ENCODE data around the gene GGA1.
"Not testable (repeated sequence)": the region's sequence is repeated elsewhere in the genome, so short reads cannot be mapped to it uniquely, and the experiment has no call there.

Gene GGA1

GRCh38 chr22:37647317-37647716 lies 38.7 kb downstream of the GGA1 start:
- DNase-seq (ENCODE audit: insufficient read length, low spot score), result no peak
- TF ChIP-seq CTCF (IDR thresholded peaks at IDR 0.05; ENCODE audit: insufficient read depth, missing control alignments), result no peak
- FAIRE-seq, result no peak

- no peak for TF ChIP-seq CTCF (IDR thresholded peaks at IDR 0.05; ENCODE audit: insufficient read depth, missing control alignments)
- DNase-seq (ENCODE audit: insufficient read length, low spot score) (no peak), FAIRE-seq (no peak)
Observed at GRCh38 chr22:37647928-37648327, 39.3 kb downstream of the GGA1 start.

GRCh38 chr22:37650463-37651136 lies 42.0 kb downstream of the GGA1 start:
- no peak for TF ChIP-seq CTCF (IDR thresholded peaks at IDR 0.05; ENCODE audit: insufficient read depth, missing control alignments)
- FAIRE-seq (no peak), DNase-seq (ENCODE audit: insufficient read length, low spot score) (no peak)

GRCh38 chr22:37654563-37655251 lies 46.1 kb downstream of the GGA1 start:
- no peak for TF ChIP-seq CTCF (IDR thresholded peaks at IDR 0.05; ENCODE audit: insufficient read depth, missing control alignments)
- FAIRE-seq (no peak), DNase-seq (ENCODE audit: insufficient read length, low spot score) (no peak)

- DNase-seq (ENCODE audit: insufficient read length, low spot score) (no peak), FAIRE-seq (no peak)
- TF ChIP-seq CTCF (IDR thresholded peaks at IDR 0.05; ENCODE audit: insufficient read depth, missing control alignments), result no peak
Observed at GRCh38 chr22:37655252-37655563, 46.6 kb downstream of the GGA1 start.

GRCh38 chr22:37656583-37656982 lies 47.9 kb downstream of the GGA1 start:
- DNase-seq (ENCODE audit: insufficient read length, low spot score); FAIRE-seq: not testable (repeated sequence)

GRCh38 chr22:37657590-37658132 lies 49.0 kb downstream of the GGA1 start:
- FAIRE-seq (no peak), DNase-seq (ENCODE audit: insufficient read length, low spot score) (no peak)
- no peak for TF ChIP-seq CTCF (IDR thresholded peaks at IDR 0.05; ENCODE audit: insufficient read depth, missing control alignments)
